ENCODE results near the gene KIF6. TPM values are rescaled to one million over a fixed set of nuclear protein-coding genes. Genes with fewer than 3 reads are reported as not detected.

KIF6 gene
- polyA plus RNA-seq, 4 donors = 0.18 to 1.2 TPM; not detected in 2

DNA sequence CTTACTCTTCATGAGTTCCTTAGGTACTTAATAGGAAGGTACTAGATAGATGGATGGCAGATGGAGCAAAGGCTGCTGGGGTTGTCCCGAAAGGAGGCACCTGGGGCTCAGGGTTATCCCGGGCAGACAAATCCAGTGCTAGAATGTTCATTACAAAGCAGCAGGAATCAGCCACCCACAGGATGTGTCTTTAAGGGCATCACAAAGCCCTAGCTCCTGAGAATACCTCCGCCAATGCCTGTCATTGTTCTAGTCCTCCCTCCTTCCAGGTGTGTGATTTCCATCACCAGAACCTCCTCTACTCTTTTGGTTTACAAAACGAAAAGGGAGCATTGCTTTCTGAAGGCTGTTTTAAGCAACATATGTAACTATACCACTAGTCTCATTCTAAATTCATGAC is 138.1 kb downstream of the KIF6 start:
- no peaks in the 10 kb centered on the region for H3K27me3 ChIP-seq (ENCODE audit: control insufficient read depth in 3 of 3, insufficient read depth in 3 of 3, low read length in 3 of 3)
- H3K27ac ChIP-seq (ENCODE audit: low read depth in 1 of 3, low read length in 2 of 3) = no peak overlapping the region
- H3K4me3 ChIP-seq (ENCODE audit: low read depth in 1 of 3, low read length in 3 of 3) = no peak overlapping the region
- H3K36me3 ChIP-seq (ENCODE audit: control insufficient read depth in 3 of 3, insufficient read depth in 2 of 3, low read depth in 1 of 3, low read length in 3 of 3) = no peaks in the 10 kb centered on the region
- no peaks in the 10 kb centered on the region for H3K4me1 ChIP-seq (ENCODE audit: control insufficient read depth in 3 of 3, insufficient read depth in 2 of 3, low read depth in 1 of 3, low read length in 2 of 3)
- FAIRE-seq = no peak
- no peaks in the 10 kb centered on the region for H3K9me3 ChIP-seq (ENCODE audit: control insufficient read depth in 2 of 2, insufficient read depth in 1 of 2, low read depth in 1 of 2, low read length in 1 of 2)
- DNase-seq = no peak
- 73 to 85% (median 75%) methylated on average over 4 of the region's 4 CpGs for WGBS, 3 donors

DNA sequence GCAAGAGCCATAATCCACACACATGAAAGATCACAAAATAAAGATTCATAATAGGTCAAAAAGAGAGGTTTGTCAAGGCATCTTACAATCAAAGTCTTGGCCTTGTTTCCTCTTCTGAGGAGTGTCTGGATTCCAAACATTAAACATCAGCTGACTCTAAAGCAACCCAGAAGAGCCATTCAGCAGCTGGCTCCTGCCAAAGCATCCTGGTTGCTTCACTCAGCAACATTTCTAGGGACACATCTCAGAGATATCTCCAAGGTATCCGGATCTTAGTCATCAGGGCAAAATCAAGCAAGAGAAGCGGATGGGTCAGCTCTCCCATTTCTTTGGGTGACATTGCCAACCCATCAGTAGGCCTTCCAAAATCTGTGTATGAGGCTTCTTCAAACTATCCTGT is 139.6 kb downstream of the KIF6 start:
- no peaks in the 10 kb centered on the region for H3K4me1 ChIP-seq (ENCODE audit: control insufficient read depth in 3 of 3, insufficient read depth in 2 of 3, low read depth in 1 of 3, low read length in 2 of 3)
- H3K27ac ChIP-seq (ENCODE audit: low read depth in 1 of 3, low read length in 2 of 3) = no peak overlapping the region
- DNase-seq (no peak), FAIRE-seq (no peak)
- no peaks in the 10 kb centered on the region for H3K36me3 ChIP-seq (ENCODE audit: control insufficient read depth in 3 of 3, insufficient read depth in 2 of 3, low read depth in 1 of 3, low read length in 3 of 3)
- no peaks in the 10 kb centered on the region for H3K9me3 ChIP-seq (ENCODE audit: control insufficient read depth in 2 of 2, insufficient read depth in 1 of 2, low read depth in 1 of 2, low read length in 1 of 2)
- no peak overlapping the region for H3K4me3 ChIP-seq (ENCODE audit: low read depth in 1 of 3, low read length in 3 of 3)
- 69 to 96% (median 85%) methylated on average over 2 of the region's 2 CpGs for WGBS, 3 donors
- H3K27me3 ChIP-seq (ENCODE audit: control insufficient read depth in 3 of 3, insufficient read depth in 3 of 3, low read length in 3 of 3) = no peaks in the 10 kb centered on the region

GRCh38 chr6:39577446-39578165 is 147.6 kb downstream of the KIF6 start:
- no peaks in the 10 kb centered on the region for H3K27me3 ChIP-seq (ENCODE audit: control insufficient read depth in 3 of 3, insufficient read depth in 3 of 3, low read length in 3 of 3)
- H3K27ac ChIP-seq (ENCODE audit: low read depth in 1 of 3, low read length in 2 of 3) = no peak overlapping the region
- H3K4me3 ChIP-seq (ENCODE audit: low read depth in 1 of 3, low read length in 3 of 3) = no peak overlapping the region
- H3K9me3 ChIP-seq (ENCODE audit: control insufficient read depth in 2 of 2, insufficient read depth in 1 of 2, low read depth in 1 of 2, low read length in 1 of 2) = no peaks in the 10 kb centered on the region
- FAIRE-seq = no peak
- 89 to 93% (median 90%) methylated on average over 6 of the region's 6 CpGs for WGBS, 3 donors
- no peaks in the 10 kb centered on the region for H3K36me3 ChIP-seq (ENCODE audit: control insufficient read depth in 3 of 3, insufficient read depth in 2 of 3, low read depth in 1 of 3, low read length in 3 of 3)
- no peaks in the 10 kb centered on the region for H3K4me1 ChIP-seq (ENCODE audit: control insufficient read depth in 3 of 3, insufficient read depth in 2 of 3, low read depth in 1 of 3, low read length in 2 of 3)
- no peak for DNase-seq

- no peaks in the 10 kb centered on the region for H3K9me3 ChIP-seq (ENCODE audit: control insufficient read depth in 2 of 2, insufficient read depth in 1 of 2, low read depth in 1 of 2, low read length in 1 of 2)
- no peak overlapping the region for H3K4me3 ChIP-seq (ENCODE audit: low read depth in 1 of 3, low read length in 3 of 3)
- H3K36me3 ChIP-seq (ENCODE audit: control insufficient read depth in 3 of 3, insufficient read depth in 2 of 3, low read depth in 1 of 3, low read length in 3 of 3) = no peaks in the 10 kb centered on the region
- no peak for FAIRE-seq
- no peaks in the 10 kb centered on the region for H3K27me3 ChIP-seq (ENCODE audit: control insufficient read depth in 3 of 3, insufficient read depth in 3 of 3, low read length in 3 of 3)
- DNase-seq = no peak
- H3K27ac ChIP-seq (ENCODE audit: low read depth in 1 of 3, low read length in 2 of 3) = no peak overlapping the region
- 81 to 84% (median 82%) methylated on average over 4 of the region's 4 CpGs for WGBS, 3 donors
- no peaks in the 10 kb centered on the region for H3K4me1 ChIP-seq (ENCODE audit: control insufficient read depth in 3 of 3, insufficient read depth in 2 of 3, low read depth in 1 of 3, low read length in 2 of 3)
These were observed 148.5 kb downstream of the KIF6 start for GRCh38 chr6:39576556-39577303.

GRCh38 chr6:39574991-39575390 is 150.2 kb downstream of the KIF6 start:
- DNase-seq (no peak), FAIRE-seq (no peak)
- 90 to 93% (median 92%) methylated on average over 4 to 7 of the region's 7 CpGs for WGBS, 3 donors
- no peaks in the 10 kb centered on the region for H3K9me3 ChIP-seq (ENCODE audit: control insufficient read depth in 2 of 2, insufficient read depth in 1 of 2, low read depth in 1 of 2, low read length in 1 of 2)
- H3K36me3 ChIP-seq (ENCODE audit: control insufficient read depth in 3 of 3, insufficient read depth in 2 of 3, low read depth in 1 of 3, low read length in 3 of 3) = no peaks in the 10 kb centered on the region
- H3K27ac ChIP-seq (ENCODE audit: low read depth in 1 of 3, low read length in 2 of 3) = no peak overlapping the region
- H3K4me3 ChIP-seq (ENCODE audit: low read depth in 1 of 3, low read length in 3 of 3) = no peak overlapping the region
- no peaks in the 10 kb centered on the region for H3K27me3 ChIP-seq (ENCODE audit: control insufficient read depth in 3 of 3, insufficient read depth in 3 of 3, low read length in 3 of 3)
- no peaks in the 10 kb centered on the region for H3K4me1 ChIP-seq (ENCODE audit: control insufficient read depth in 3 of 3, insufficient read depth in 2 of 3, low read depth in 1 of 3, low read length in 2 of 3)

DNA sequence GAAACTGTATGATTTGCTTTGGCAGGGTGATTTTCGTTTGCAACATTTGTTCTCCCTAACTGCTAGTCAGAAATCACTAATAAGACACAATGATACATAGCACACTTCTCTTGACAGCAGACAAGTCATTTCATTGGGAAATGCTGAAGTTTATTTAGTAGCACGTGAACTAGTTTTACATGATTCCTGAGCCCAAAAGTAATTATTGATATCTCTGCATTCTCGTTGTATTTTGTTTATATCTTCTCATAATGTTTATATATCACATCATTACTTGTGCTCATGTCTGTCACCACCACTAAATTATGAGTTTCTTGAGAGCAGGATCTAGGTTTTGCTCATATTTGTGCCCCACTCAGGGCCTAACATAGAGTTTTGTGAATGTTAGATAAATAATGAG is 151.7 kb downstream of the KIF6 start:
- WGBS, 3 donors = 40 to 52% (median 49%) methylated on average over 3 of the region's 3 CpGs

DNA sequence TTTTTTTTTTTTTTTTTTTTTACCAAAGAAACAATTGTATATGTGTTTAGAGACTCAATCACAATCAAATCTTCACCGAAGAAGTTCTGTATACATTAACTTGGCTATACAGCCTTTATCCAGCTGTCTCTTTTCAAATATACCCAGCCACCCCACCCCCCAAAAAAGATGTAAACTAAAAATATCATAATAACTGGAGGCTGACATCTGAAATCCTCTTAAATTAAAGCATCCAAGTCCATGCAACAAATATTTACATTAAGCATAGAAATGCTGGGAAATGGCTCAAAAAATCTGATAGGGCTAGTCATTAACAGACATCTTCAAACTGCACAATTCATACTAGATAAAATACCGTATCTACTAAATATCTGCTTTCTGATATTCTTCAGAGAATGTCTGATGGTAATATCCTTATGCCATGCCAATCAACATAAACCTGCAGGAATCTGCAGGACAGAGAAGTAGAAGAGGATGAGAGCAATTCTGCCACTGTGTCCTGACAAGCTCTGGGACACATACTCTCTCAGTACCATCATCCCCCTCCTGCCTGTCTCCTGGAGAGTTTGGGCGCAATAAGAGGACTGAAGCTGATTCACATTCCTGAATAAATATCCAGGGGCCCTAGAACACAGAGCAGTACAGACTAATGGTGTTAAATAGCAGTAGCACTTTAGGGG is 152.4 kb downstream of the KIF6 start:
- WGBS, 3 donors = 58 to 72% (median 66%) methylated on average over 3 of the region's 3 CpGs
- H3K27ac ChIP-seq (ENCODE audit: low read depth in 1 of 3, low read length in 2 of 3) = no peak overlapping the region
- H3K4me1 ChIP-seq (ENCODE audit: control insufficient read depth in 3 of 3, insufficient read depth in 2 of 3, low read depth in 1 of 3, low read length in 2 of 3) = no peaks in the 10 kb centered on the region
- DNase-seq (no peak), FAIRE-seq (no peak)
- H3K36me3 ChIP-seq (ENCODE audit: control insufficient read depth in 3 of 3, insufficient read depth in 2 of 3, low read depth in 1 of 3, low read length in 3 of 3) = no peaks in the 10 kb centered on the region
- no peaks in the 10 kb centered on the region for H3K9me3 ChIP-seq (ENCODE audit: control insufficient read depth in 2 of 2, insufficient read depth in 1 of 2, low read depth in 1 of 2, low read length in 1 of 2)
- no peaks in the 10 kb centered on the region for H3K27me3 ChIP-seq (ENCODE audit: control insufficient read depth in 3 of 3, insufficient read depth in 3 of 3, low read length in 3 of 3)
- no peak overlapping the region for H3K4me3 ChIP-seq (ENCODE audit: low read depth in 1 of 3, low read length in 3 of 3)

More for the DNA sequence above, 151.7 kb downstream of the KIF6 start:
- Histone ChIP-seq H3K36me3 (ENCODE audit: control insufficient read depth in 3 of 3, insufficient read depth in 2 of 3, low read depth in 1 of 3, low read length in 3 of 3) (no peaks in the 10 kb centered on the region), H3K4me1 (ENCODE audit: control insufficient read depth in 3 of 3, insufficient read depth in 2 of 3, low read depth in 1 of 3, low read length in 2 of 3) (no peaks in the 10 kb centered on the region), H3K9me3 (ENCODE audit: control insufficient read depth in 2 of 2, insufficient read depth in 1 of 2, low read depth in 1 of 2, low read length in 1 of 2) (no peaks in the 10 kb centered on the region), H3K27me3 (ENCODE audit: control insufficient read depth in 3 of 3, insufficient read depth in 3 of 3, low read length in 3 of 3) (no peaks in the 10 kb centered on the region), H3K4me3 (ENCODE audit: low read depth in 1 of 3, low read length in 3 of 3) (no peak overlapping the region), H3K27ac (ENCODE audit: low read depth in 1 of 3, low read length in 2 of 3) (no peak overlapping the region)
- no peak for DNase-seq
- FAIRE-seq = no peak

- no peak overlapping the region for H3K27ac ChIP-seq (ENCODE audit: low read depth in 1 of 3, low read length in 2 of 3)
- H3K4me1 ChIP-seq (ENCODE audit: control insufficient read depth in 3 of 3, insufficient read depth in 2 of 3, low read depth in 1 of 3, low read length in 2 of 3) = no peaks in the 10 kb centered on the region
- FAIRE-seq = no peak
- WGBS, 3 donors = 53 to 64% (median 54%) methylated on average over 1 of the region's 1 CpG
- H3K27me3 ChIP-seq (ENCODE audit: control insufficient read depth in 3 of 3, insufficient read depth in 3 of 3, low read length in 3 of 3) = no peaks in the 10 kb centered on the region
- no peaks in the 10 kb centered on the region for H3K36me3 ChIP-seq (ENCODE audit: control insufficient read depth in 3 of 3, insufficient read depth in 2 of 3, low read depth in 1 of 3, low read length in 3 of 3)
- no peak for DNase-seq
- no peak overlapping the region for H3K4me3 ChIP-seq (ENCODE audit: low read depth in 1 of 3, low read length in 3 of 3)
- no peaks in the 10 kb centered on the region for H3K9me3 ChIP-seq (ENCODE audit: control insufficient read depth in 2 of 2, insufficient read depth in 1 of 2, low read depth in 1 of 2, low read length in 1 of 2)
These were observed 156.3 kb downstream of the KIF6 start for GRCh38 chr6:39568896-39569295.

Measured in small intestine (tissue), 7 donors.